GM13977 (cell line): Measurements from ENCODE around the gene NEFH.

ENCODE experiments used
- DNase-seq: peaks from one replicate; pipeline ENCODE4 v3.0.0; 2012; ENCODE audit warnings: low spot score
- CTCF ChIP-seq: IDR thresholded peaks from 2 replicates; pipeline ENCODE4 v1.5.1; 2012; ENCODE audit warnings: mild to moderate bottlenecking, control low read depth; ENCODE audit not compliant: insufficient read depth; ENCODE audit errors: extremely low read depth, missing control alignments
- in situ Hi-C: fragments of 300-500 bp; cut with MboI; formaldehyde crosslinking; loops from one replicate; pipeline ENCODE4 v1.12.0; 2022; ENCODE audit warnings: low sequenced_read_pairs, low pct_unique_long_range_greater_than_20kb, mixed read lengths, inconsistent platforms; ENCODE audit not compliant: unreplicated experiment

The NEFH gene

GRCh38 chr22:29450222-29450621, 29.8 kb upstream of the NEFH start:
- DNase-seq, result no peak
- in situ Hi-C loops, result no loop called here
- no peak for TF ChIP-seq CTCF

GRCh38 chr22:29451863-29452262, 28.2 kb upstream of the NEFH start:
- TF ChIP-seq CTCF, result no peak

GRCh38 chr22:29454276-29454675, 25.7 kb upstream of the NEFH start:
- in situ Hi-C loops, result no loop called here

More at GRCh38 chr22:29451863-29452262, 28.2 kb upstream of the NEFH start:
- DNase-seq, result no peak
- in situ Hi-C loops, result no loop called here

GRCh38 chr22:29456211-29456671, 23.8 kb upstream of the NEFH start:
- DNase-seq, result no peak
- no peak for TF ChIP-seq CTCF
- in situ Hi-C loops, result no loop called here

More at GRCh38 chr22:29454276-29454675, 25.7 kb upstream of the NEFH start:
- DNase-seq, result no peak
- no peak for TF ChIP-seq CTCF

GRCh38 chr22:29457730-29458129, 22.3 kb upstream of the NEFH start:
- DNase-seq, result peak; percentile 77
- in situ Hi-C loops, result no loop called here
- no peak for TF ChIP-seq CTCF

- in situ Hi-C loops, result no loop called here
- TF ChIP-seq CTCF, result no peak
- DNase-seq, result no peak
Measured at GRCh38 chr22:29458551-29458950, 21.5 kb upstream of the NEFH start.

- in situ Hi-C loops, result no loop called here
- no peak for TF ChIP-seq CTCF
- DNase-seq, result no peak
Measured at GRCh38 chr22:29459773-29460172, 20.2 kb upstream of the NEFH start.
